GM18502 (cell line): Measurements from ENCODE around the gene TRAPPC5.
"Not testable (repeated sequence)": the region's sequence is repeated elsewhere in the genome, so short reads cannot be mapped to it uniquely, and the experiment has no call there.

Experiments used
- ATAC-seq: cut with Tn5 transposase; IDR thresholded peaks from one replicate; pipeline ENCODE4 v1.9.1; 2021; ENCODE audit warnings: mild to moderate bottlenecking; ENCODE audit not compliant: unreplicated experiment, poor library complexity

Gene TRAPPC5

DNA sequence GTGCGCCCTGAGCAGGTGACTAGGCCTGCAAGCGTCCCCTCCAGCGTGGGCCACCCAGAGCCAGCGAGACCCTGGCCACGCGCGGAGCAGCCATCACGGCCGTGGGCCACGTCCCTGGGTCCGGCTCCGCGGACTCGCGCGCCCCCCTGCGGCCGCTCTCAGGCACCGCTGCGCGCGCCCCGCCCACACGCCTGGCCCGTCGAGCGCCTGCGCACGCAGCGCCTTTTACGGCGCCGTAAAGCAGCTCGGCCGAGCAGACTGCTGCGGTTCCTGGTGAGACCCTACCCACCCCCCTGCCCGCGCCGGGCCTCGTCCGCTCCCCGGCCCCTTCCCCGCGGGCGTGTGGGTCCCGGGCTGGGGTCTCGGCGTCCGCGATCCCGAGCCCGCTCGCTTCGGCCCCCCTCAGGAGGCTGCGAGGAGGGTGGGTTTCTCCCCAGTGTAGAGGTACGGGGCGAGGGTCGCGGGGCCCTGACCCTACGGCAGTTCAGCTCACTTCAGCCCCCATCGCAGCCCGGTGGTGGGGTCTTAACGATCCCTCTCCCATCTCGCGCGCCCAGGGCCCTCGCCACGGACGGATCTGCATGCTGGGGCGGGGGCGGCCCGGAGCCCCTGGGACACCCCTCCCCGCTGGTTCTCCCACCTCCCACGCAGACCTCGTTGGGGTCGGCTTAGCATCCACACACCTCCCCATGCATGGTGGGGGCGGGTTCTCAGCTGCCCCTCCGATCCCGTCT, at the start of gene TRAPPC5:
Gene TRAPPC5, plus strand, starts transcription at position 228 of the 734 bp plus-strand sequence. CDS start 1,421 bp downstream, outside the sequence.
- no peak for ATAC-seq

- no peak for ATAC-seq
These were observed 49.1 kb upstream of the TRAPPC5 start for GRCh38 chr19:7631577-7631976.

GRCh38 chr19:7632340-7633203, 48.1 kb upstream of the TRAPPC5 start:
- no peak for ATAC-seq

DNA sequence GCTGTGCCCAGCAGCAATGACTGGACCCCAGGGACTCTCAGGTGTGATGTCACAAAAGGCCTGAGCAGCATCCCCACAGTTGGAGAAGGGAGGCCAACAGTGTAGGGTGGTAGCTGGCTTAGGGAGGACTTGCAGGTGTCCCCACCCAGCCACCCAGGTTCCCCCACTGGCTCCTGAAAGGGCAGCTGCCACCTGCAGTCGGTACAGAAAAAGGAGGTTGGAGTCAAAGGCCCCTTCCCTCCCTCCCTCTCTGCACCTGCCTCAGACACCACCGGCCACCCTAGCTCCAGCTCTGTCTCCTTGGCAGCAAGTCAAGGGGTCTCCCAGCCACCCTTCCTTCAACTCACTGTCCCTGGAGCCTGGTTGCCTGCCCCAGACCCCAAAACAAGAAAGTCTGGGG, 46.9 kb upstream of the TRAPPC5 start, which contains the start of gene PCP2:
Gene PCP2, minus strand, starts transcription at position 22 of the 400 bp plus-strand sequence. CDS start 262 bp downstream, outside the sequence.
- no peak for ATAC-seq

DNA sequence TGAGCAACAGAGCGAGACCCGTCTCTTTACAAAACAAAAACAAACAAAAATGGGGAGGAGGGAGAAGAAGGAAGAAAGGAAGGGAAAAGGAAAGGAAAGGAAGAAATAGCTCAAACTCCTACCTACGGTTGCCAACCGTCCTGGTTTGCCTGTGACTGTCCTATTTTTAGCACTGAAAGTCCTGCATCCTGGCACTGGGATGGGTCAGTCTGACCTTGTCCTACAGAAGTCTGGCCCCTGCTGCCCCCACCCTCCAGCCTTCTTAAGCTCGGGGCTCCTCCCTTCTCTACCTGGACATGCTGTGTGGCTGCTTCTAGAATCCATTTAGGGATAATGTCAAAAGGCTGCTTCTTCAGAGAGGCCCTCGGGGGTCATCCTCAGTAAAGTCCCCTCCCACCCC, 45.0 kb upstream of the TRAPPC5 start:
- ATAC-seq = no peak

DNA sequence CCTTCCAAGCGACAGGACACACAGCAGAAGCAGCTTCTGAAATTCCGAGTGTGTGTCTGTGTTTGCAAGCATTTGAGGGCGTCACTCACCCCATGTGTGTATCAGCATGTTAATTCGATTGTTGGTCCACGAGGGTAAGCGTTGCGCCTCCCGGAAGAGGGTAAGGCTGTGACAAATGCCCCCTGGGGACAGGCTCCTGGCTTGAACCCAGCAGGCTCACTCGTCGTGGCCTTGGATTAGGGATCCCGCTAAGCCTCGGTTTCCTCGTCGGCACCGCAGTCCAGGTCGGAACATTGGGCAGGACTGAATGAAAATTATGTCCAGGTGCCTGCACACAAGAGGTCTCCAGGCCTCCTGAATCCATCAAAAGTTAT, 44.3 kb upstream of the TRAPPC5 start:
- ATAC-seq = no peak

DNA sequence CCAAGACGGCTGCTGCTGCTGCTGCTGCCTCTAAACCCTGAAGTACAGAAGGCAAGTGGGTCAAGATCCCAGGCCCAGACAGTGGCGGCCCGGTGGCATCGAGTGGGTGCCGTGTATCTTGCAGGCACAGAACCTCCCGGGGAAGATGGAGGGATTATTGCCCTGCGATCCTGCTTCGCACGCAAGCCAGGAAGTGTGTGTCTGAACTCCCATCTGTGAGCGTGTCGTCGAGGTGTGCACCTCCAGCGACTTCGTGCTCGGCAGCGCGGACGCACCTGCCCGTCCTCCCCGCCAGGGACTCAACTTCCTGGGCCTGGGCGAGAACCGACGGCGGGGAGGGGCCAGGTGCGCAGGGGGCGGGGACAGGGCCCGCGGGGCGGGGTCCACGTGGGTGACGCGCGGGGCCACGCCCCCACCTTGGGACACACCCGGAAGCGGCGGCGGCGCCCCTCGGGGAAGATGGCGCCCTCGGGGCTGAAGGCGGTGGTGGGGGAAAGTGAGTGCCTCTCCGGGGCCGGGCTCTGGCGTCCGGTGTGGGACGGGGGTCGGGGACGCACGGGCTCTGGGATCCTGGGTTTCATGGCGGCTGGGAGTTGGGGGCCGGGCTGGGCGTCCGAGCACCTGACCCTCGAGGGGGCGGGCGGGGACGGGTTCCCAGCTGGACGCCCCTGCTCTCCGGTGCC, 43.8 kb upstream of the TRAPPC5 start, which contains the start of gene STXBP2:
Gene STXBP2, plus strand, starts transcription at position 420 of the 683 bp plus-strand sequence. Its CDS starts 40 bp downstream, at position 460.
- ATAC-seq = peak; percentile 73

DNA sequence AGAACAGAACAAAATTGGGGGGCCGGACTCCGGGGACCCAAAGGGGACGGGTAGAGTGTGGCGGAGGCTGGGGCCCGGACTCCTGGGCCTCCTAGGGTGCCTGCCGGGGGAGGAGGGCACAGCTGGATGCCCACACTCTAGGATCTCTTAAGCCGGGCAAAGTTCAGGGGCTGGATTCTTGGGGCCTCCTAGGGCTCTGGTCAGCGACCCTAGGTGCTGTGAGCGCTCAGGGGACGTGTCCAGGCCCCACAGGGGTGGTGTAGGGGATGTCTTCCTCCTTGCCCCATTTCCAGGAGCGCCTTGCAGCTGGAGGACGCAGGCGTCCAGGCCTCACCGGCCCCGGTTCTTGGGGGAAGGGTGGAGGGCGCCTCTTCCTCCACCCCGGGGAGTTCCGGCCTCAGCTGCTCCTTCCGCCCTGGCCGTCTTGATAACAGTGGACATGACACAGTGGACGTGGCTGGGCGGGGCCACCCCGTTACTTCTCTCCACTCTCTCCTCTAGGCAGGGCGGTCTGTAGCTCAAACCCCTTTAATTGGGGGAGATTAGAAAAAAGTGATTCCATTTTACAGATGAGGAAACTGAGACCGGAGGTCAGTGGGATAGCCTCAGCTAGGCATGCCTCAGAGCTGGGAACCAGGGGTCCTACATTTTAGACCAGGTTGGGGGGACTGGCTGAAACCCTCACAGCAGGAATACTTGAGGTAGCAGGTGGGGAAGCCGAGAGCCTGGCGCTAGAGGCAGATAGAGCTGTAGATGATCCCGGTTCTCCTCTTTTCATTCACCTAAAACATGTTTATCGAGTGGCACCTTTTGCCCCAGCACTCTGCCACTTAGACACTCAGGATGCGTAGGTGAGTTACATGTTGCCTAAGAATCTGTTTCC, 43.0 kb upstream of the TRAPPC5 start:
- ATAC-seq = peak; percentile 28

- ATAC-seq = no peak
These were observed 41.7 kb upstream of the TRAPPC5 start for GRCh38 chr19:7638802-7639465.

- ATAC-seq = no peak
These were observed 40.7 kb upstream of the TRAPPC5 start for GRCh38 chr19:7639863-7640348.

DNA sequence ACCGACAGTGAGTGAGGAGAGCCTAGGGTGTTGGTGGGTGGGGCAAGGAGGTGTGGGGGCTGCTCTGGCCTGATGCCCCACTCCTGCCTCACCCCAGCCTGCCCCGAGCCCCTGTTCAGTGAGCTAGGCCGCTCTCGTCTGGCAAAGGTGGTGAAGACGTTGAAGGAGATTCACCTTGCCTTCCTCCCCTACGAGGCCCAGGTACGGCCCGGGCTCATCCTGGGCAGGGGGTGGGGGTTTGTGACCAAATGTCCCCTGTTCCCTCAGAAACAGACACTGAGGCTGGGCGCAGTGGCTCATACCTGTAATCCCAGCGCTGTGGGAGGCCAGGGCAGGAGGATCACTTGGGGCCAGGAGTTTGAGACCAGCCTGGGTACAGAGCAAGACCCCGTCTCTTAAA, 39.8 kb upstream of the TRAPPC5 start:
- no peak for ATAC-seq

- no peak for ATAC-seq
These were observed 39.0 kb upstream of the TRAPPC5 start for GRCh38 chr19:7641290-7642276.

DNA sequence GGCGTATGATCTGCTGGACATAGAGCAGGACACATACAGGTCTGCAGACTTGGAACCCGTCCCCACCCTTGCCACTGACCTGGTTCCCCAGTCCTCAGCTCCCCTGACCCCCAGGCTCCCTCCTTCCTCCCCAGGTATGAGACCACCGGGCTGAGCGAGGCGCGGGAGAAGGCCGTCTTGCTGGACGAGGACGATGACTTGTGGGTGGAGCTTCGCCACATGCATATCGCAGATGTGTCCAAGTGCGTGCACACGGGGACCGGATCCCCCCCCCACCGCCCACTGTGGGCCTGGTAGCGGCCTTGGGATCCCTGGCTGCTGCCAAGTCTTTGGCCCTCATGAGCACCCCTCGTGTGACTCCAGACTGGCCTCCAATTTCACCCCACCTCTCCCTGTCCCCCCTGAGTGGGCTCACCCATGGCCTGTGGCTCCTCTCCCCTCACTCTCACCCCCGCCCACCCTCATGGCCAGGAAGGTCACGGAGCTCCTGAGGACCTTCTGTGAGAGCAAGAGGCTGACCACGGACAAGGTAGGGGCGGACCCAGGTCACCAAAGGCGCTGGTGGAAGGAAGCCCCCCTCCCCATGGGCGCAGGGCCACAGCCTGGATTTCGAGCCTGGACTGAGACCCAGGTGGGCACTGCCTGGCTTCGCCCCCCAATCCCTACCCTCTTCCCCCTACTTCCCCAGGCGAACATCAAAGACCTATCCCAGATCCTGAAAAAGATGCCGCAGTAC, 38.2 kb upstream of the TRAPPC5 start:
- no peak for ATAC-seq

DNA sequence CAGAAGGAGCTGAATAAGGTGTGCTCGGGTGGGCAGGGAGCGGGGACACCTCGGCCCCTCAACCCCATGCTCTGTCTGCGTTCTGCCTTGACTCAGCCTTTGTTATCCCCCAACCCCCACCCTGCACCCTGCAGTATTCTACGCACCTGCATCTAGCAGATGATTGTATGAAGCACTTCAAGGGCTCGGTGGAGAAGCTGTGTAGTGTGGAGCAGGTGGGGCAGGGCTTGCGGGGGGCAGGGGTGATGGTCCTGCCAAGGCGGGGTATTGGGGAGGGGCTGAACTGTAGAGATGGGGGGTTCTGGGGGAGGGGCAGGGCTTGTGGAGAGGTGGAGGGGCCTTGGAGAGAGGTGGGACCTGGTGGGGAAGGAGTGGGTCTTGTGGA, 37.6 kb upstream of the TRAPPC5 start:
- ATAC-seq = no peak

DNA sequence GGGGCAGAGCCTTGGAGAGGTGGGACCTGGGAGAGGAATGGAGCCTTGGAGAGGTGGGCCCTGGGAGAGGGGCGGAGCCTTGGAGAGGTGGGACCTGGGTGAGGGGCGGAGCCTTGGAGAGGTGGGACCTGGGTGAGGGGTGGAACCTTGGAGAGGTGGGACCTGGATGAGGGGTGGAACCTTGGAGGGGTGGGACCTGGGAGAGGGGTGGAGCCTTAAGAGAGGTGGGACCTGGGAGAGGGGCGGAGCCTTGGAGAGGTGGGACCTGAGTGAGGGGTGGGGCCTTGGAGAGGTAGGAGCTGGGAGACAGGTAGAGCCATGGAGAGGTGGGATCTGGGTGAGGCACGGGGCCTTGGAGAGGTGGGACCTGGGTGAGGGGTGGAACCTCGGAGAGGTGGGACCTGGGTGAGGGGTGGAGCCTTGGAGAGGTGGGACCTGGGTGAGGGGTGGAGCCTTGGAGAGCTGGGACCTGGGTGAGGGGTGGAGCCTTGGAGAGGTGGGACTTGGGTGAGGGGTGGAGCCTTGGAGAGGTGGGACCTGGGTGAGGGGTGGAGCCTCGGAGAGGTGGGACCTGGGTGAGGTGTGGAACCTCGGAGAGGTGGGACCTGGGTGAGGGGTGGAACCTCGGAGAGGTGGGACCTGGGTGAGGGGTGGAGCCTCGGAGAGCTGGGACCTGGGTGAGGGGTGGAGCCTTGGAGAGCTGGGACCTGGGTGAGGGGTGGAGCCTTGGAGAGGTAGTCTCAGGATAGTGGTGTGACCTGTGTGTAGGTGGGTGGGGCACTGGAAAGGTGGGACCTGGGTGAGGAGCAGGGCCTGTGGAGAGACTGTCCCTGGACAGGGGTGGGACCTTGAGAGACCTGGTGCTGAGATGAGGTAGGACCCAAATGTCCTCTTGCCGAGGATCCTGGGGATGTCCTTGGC, 36.7 kb upstream of the TRAPPC5 start:
- not testable (repeated sequence) for ATAC-seq

DNA sequence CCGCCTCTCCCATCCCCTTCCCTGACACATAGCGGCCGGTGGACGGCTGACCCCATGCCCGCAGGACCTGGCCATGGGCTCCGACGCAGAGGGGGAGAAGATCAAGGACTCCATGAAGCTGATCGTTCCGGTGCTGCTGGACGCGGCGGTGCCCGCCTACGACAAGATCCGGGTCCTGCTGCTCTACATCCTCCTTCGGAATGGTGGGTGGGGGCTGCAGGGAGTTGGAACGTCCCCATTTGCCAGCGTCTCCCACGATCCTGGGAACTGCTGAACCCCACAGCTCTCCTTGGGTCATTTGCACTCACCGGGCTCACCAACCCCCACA, 36.1 kb upstream of the TRAPPC5 start:
- ATAC-seq = no peak
